Measurements from ENCODE around the gene CPPED1. TPM values are rescaled to one million over a fixed set of nuclear protein-coding genes. Genes with fewer than 3 reads are reported as not detected.

The CPPED1 gene
- total RNA-seq, 4 donors from 2014 or later, result 4.1 to 17.3 (median 12.7) TPM

GRCh38 chr16:12837756-12838155 lies 34.1 kb upstream of the CPPED1 start:
- DNase-seq, result no peak
- in situ Hi-C loops (cut with MboI; ENCODE audit: low pct_ligation_motif_present in 1 of 4, low pct_unique_long_range_greater_than_20kb in 1 of 4, low sequenced_read_pairs in 3 of 4), result no loop called here
- Histone ChIP-seq H3K4me3 (no peak overlapping the region), H3K9me3 (no peaks in the 10 kb centered on the region), H3K36me3 (no peaks in the 10 kb centered on the region), H3K27me3 (no peaks in the 10 kb centered on the region), H3K27ac (no peak overlapping the region), H3K4me1 (no peaks in the 10 kb centered on the region)
- TF ChIP-seq POLR2AphosphoS5 (IDR thresholded peaks at IDR 0.05) (no peak), POLR2A (IDR thresholded peaks at IDR 0.05) (no peak), EP300 (IDR thresholded peaks at IDR 0.05; ENCODE audit: low read depth) (no peak), CTCF (IDR thresholded peaks at IDR 0.05) (no peak)
- intact Hi-C loops (cut with DNase I; ENCODE audit: low total_unique reads), result no loop called here

- TF ChIP-seq EP300 (IDR thresholded peaks at IDR 0.05; ENCODE audit: low read depth) (no peak), POLR2AphosphoS5 (IDR thresholded peaks at IDR 0.05) (no peak), CTCF (IDR thresholded peaks at IDR 0.05) (no peak), POLR2A (IDR thresholded peaks at IDR 0.05) (no peak)
- no peak overlapping the region for H3K4me3 ChIP-seq
- no peak for DNase-seq
- no peaks in the 10 kb centered on the region for H3K9me3 ChIP-seq
- no peaks in the 10 kb centered on the region for H3K36me3 ChIP-seq
- intact Hi-C loops (cut with DNase I; ENCODE audit: low total_unique reads), result no loop called here
- WGBS, 2 donors (ENCODE audit: low coverage in 1 of 2), result 63 to 100% methylated on average over 1 of the region's 1 CpG
- no peak overlapping the region for H3K27ac ChIP-seq
- no peaks in the 10 kb centered on the region for H3K27me3 ChIP-seq
- no peaks in the 10 kb centered on the region for H3K4me1 ChIP-seq
- in situ Hi-C loops (cut with MboI; ENCODE audit: low pct_ligation_motif_present in 1 of 4, low pct_unique_long_range_greater_than_20kb in 1 of 4, low sequenced_read_pairs in 3 of 4), result no loop called here
These were observed 33.6 kb upstream of the CPPED1 start for GRCh38 chr16:12837291-12837690.

GRCh38 chr16:12833926-12834325 lies 30.2 kb upstream of the CPPED1 start:
- 56% methylated on average over 10 of the region's 10 CpGs; no CpG with 5 or more reads in 1 of the 2 donors for WGBS, 2 donors (ENCODE audit: low coverage in 1 of 2)
- no peak for DNase-seq
- peaks cover 4% of the 10 kb centered on the region for H3K27me3 ChIP-seq
- in situ Hi-C loops (cut with MboI; ENCODE audit: low pct_ligation_motif_present in 1 of 4, low pct_unique_long_range_greater_than_20kb in 1 of 4, low sequenced_read_pairs in 3 of 4), result no loop called here
- no peaks in the 10 kb centered on the region for H3K4me1 ChIP-seq
- H3K4me3 ChIP-seq, result no peak overlapping the region
- no peaks in the 10 kb centered on the region for H3K36me3 ChIP-seq
- intact Hi-C loops (cut with DNase I; ENCODE audit: low total_unique reads), result no loop called here
- H3K27ac ChIP-seq, result no peak overlapping the region
- TF ChIP-seq POLR2AphosphoS5 (IDR thresholded peaks at IDR 0.05) (no peak), POLR2A (IDR thresholded peaks at IDR 0.05) (no peak), EP300 (IDR thresholded peaks at IDR 0.05; ENCODE audit: low read depth) (no peak), CTCF (IDR thresholded peaks at IDR 0.05) (no peak)
- H3K9me3 ChIP-seq, result no peaks in the 10 kb centered on the region

- WGBS, 2 donors (ENCODE audit: low coverage in 1 of 2), result 82 to 83% methylated on average over 7 to 11 of the region's 11 CpGs
- Histone ChIP-seq H3K9me3 (no peaks in the 10 kb centered on the region), H3K4me3 (no peak overlapping the region), H3K27me3 (peaks cover 4% of the 10 kb centered on the region), H3K27ac (no peak overlapping the region), H3K36me3 (no peaks in the 10 kb centered on the region), H3K4me1 (no peaks in the 10 kb centered on the region)
- intact Hi-C loops (cut with DNase I; ENCODE audit: low total_unique reads), result no loop called here
- no peak for TF ChIP-seq POLR2AphosphoS5 (IDR thresholded peaks at IDR 0.05)
- no peak for TF ChIP-seq POLR2A (IDR thresholded peaks at IDR 0.05)
- no peak for TF ChIP-seq EP300 (IDR thresholded peaks at IDR 0.05; ENCODE audit: low read depth)
- TF ChIP-seq CTCF (IDR thresholded peaks at IDR 0.05), result no peak
- in situ Hi-C loops (cut with MboI; ENCODE audit: low pct_ligation_motif_present in 1 of 4, low pct_unique_long_range_greater_than_20kb in 1 of 4, low sequenced_read_pairs in 3 of 4), result loop anchor here in 1 of 4 donors (10.0 kb wide), 1 partner anchor 734 kb away; no protein-coding TSS in a partner anchor
- no peak for DNase-seq
These were observed 25.6 kb upstream of the CPPED1 start for GRCh38 chr16:12829096-12829888.

Measured in transverse colon (tissue), 4 donors.